ENCODE measurements around the gene AOC3. TPM values are rescaled to one million over a fixed set of nuclear protein-coding genes. Genes with fewer than 3 reads are reported as not detected.
"Not testable (repeated sequence)": the region's sequence is repeated elsewhere in the genome, so short reads cannot be mapped to it uniquely, and the experiment has no call there.

The AOC3 gene
- polyA plus RNA-seq, 1 of the 3 experiments (the other 2 are of a cell fraction) = 0.03 TPM

DNA sequence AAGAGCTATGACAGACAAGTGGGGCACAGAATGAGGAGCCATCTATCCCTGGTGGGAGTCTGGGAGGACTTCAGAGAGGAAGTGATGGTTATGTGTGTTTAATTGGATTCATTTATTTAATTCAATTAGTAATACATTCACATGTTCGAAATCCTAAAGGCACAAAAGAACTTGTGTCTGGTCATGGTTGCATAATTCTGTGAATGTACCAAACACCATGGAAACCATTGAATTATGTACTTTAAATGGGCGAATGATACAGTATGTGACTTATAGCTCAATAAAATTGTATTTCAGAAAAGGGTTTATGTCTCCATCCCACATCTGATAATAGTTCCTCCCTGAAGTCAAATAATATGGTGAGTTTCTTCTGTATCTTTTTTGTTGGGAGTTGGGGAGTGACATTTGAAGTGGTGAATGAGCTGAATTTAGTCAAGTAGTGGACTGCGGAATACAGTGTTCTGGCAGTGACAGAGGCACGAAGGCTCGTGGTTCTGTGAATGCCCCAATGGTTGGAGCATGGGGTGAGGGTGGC, 29.8 kb downstream of the AOC3 start (continued):
- TF ChIP-seq, protein P1, sequence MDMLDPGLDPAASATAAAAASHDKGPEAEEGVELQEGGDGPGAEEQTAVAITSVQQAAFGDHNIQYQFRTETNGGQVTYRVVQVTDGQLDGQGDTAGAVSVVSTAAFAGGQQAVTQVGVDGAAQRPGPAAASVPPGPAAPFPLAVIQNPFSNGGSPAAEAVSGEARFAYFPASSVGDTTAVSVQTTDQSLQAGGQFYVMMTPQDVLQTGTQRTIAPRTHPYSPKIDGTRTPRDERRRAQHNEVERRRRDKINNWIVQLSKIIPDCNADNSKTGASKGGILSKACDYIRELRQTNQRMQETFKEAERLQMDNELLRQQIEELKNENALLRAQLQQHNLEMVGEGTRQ (IDR thresholded peaks at IDR 0.05; ENCODE audit: borderline replicate concordance, low read depth, low read length) = no peak
- TF ChIP-seq YY1 (IDR thresholded peaks at IDR 0.05; ENCODE audit: low read depth) (no peak), NRF1 (IDR thresholded peaks at IDR 0.05; ENCODE audit: low read depth, low read length) (no peak), RFX5 (IDR thresholded peaks at IDR 0.05; ENCODE audit: low read length) (no peak), TAF1 (IDR thresholded peaks at IDR 0.05; ENCODE audit: borderline replicate concordance, low read depth, low read length) (no peak)
- TF ChIP-seq, protein P2, sequence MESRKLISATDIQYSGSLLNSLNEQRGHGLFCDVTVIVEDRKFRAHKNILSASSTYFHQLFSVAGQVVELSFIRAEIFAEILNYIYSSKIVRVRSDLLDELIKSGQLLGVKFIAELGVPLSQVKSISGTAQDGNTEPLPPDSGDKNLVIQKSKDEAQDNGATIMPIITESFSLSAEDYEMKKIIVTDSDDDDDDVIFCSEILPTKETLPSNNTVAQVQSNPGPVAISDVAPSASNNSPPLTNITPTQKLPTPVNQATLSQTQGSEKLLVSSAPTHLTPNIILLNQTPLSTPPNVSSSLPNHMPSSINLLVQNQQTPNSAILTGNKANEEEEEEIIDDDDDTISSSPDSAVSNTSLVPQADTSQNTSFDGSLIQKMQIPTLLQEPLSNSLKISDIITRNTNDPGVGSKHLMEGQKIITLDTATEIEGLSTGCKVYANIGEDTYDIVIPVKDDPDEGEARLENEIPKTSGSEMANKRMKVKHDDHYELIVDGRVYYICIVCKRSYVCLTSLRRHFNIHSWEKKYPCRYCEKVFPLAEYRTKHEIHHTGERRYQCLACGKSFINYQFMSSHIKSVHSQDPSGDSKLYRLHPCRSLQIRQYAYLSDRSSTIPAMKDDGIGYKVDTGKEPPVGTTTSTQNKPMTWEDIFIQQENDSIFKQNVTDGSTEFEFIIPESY (IDR thresholded peaks at IDR 0.05; ENCODE audit: borderline replicate concordance, low read depth) = no peak
- TF ChIP-seq, protein P3, sequence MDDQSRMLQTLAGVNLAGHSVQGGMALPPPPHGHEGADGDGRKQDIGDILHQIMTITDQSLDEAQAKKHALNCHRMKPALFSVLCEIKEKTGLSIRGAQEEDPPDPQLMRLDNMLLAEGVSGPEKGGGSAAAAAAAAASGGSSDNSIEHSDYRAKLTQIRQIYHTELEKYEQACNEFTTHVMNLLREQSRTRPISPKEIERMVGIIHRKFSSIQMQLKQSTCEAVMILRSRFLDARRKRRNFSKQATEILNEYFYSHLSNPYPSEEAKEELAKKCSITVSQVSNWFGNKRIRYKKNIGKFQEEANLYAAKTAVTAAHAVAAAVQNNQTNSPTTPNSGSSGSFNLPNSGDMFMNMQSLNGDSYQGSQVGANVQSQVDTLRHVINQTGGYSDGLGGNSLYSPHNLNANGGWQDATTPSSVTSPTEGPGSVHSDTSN (IDR thresholded peaks at IDR 0.05) = no peak
- TF ChIP-seq, protein P4, sequence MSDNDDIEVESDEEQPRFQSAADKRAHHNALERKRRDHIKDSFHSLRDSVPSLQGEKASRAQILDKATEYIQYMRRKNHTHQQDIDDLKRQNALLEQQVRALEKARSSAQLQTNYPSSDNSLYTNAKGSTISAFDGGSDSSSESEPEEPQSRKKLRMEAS (IDR thresholded peaks at IDR 0.05; ENCODE audit: low read depth) = no peak
- TF ChIP-seq, protein P5, sequence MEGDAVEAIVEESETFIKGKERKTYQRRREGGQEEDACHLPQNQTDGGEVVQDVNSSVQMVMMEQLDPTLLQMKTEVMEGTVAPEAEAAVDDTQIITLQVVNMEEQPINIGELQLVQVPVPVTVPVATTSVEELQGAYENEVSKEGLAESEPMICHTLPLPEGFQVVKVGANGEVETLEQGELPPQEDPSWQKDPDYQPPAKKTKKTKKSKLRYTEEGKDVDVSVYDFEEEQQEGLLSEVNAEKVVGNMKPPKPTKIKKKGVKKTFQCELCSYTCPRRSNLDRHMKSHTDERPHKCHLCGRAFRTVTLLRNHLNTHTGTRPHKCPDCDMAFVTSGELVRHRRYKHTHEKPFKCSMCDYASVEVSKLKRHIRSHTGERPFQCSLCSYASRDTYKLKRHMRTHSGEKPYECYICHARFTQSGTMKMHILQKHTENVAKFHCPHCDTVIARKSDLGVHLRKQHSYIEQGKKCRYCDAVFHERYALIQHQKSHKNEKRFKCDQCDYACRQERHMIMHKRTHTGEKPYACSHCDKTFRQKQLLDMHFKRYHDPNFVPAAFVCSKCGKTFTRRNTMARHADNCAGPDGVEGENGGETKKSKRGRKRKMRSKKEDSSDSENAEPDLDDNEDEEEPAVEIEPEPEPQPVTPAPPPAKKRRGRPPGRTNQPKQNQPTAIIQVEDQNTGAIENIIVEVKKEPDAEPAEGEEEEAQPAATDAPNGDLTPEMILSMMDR (IDR thresholded peaks at IDR 0.05) = no peak

DNA sequence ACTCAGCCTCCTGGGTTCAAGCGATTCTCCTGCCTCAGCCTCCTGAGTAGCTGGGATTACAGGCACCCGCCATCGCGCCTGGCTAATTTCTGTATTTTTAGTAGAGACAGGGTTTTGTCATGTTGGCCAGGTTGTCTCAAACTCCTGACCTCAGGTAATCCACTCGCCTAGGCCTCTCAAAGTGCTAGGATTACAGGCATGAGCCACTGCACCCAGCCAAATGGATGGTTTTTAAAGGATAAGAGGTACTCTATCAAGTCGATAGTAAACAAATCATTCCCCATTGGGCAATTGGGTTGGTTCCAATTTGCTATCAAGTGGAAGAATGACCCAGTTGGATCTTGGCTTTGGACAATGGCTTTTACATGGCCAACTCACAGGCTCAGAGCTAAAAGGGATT, 30.7 kb downstream of the AOC3 start:
- H3K36me3 ChIP-seq (replicated peaks in 1 of 2; ENCODE audit: control insufficient read depth in 1 of 2, insufficient read depth in 2 of 2, low read length in 1 of 2); H3K4me2 ChIP-seq; POLR2A ChIA-PET; H3K4me3 ChIP-seq (ENCODE audit: low read depth in 2 of 2, low read length in 1 of 2); H3K27ac ChIP-seq (ENCODE audit: low read depth in 2 of 2, low read length in 1 of 2); H3K9me2 ChIP-seq; H3K9me3 ChIP-seq; H3K4me1 ChIP-seq (ENCODE audit: control insufficient read depth in 1 of 2, insufficient read depth in 2 of 2, low read depth in 1 of 2, low read length in 1 of 2); H2AFZ ChIP-seq (ENCODE audit: low read depth); H3F3A ChIP-seq (replicated peaks; ENCODE audit: insufficient read depth); DNase-seq; H4K20me1 ChIP-seq (ENCODE audit: insufficient read depth); H3K79me2 ChIP-seq (ENCODE audit: insufficient read depth); CTCF ChIA-PET; H3K9ac ChIP-seq: not testable (repeated sequence)
- peaks cover 24% of the 10 kb centered on the region for H3K27me3 ChIP-seq (ENCODE audit: insufficient read depth)
- WGBS (ENCODE audit: low lambda C conversion rate) = 70% methylated on average over 6 of the region's 6 CpGs
